Calu3 (cell line): ENCODE data around the gene CLASP1. TPM values are rescaled to one million over a fixed set of nuclear protein-coding genes. Genes with fewer than 3 reads are reported as not detected.
"Not testable (repeated sequence)": the region's sequence is repeated elsewhere in the genome, so short reads cannot be mapped to it uniquely, and the experiment has no call there.

Experiments used
- BruUV-seq: library from RNA; stranded (reverse); fragments of 400-500 nt; replicated peaks from 2 replicates; lab custom pipeline; 2021; lab: Mats Ljungman, UMichigan
- CTCF ChIA-PET: fragments of 300-600 bp; sonication (Branson Sonifier 250); formaldehyde crosslinking; loops from one replicate; lab custom pipeline; 2022; ENCODE audit warnings: antibody characterized with exemption; lab: Charles Lee
- DNase-seq: peaks from one replicate; pipeline ENCODE4 v3.0.0; 2022
- H3K27ac Mint-ChIP-seq: one replicate; pipeline ENCODE4 v1.8.0; 2022; ENCODE audit warnings: mixed read lengths; ENCODE audit not compliant: unreplicated experiment
- H3K27me3 Mint-ChIP-seq: one replicate; pipeline ENCODE4 v1.8.0; 2022; ENCODE audit warnings: mixed read lengths; ENCODE audit not compliant: unreplicated experiment
- H3K36me3 Mint-ChIP-seq: one replicate; pipeline ENCODE4 v1.8.0; 2022; ENCODE audit warnings: mild to moderate bottlenecking, moderate library complexity, mixed read lengths; ENCODE audit not compliant: insufficient read depth, unreplicated experiment
- H3K4me1 Mint-ChIP-seq: one replicate; pipeline ENCODE4 v1.8.0; 2022; ENCODE audit warnings: mild to moderate bottlenecking, low read depth, mixed read lengths; ENCODE audit not compliant: unreplicated experiment
- H3K4me3 Mint-ChIP-seq: one replicate; pipeline ENCODE4 v1.8.0; 2022; ENCODE audit warnings: mild to moderate bottlenecking, low read depth, moderate library complexity, mixed read lengths; ENCODE audit not compliant: unreplicated experiment
- H3K9me3 Mint-ChIP-seq: one replicate; pipeline ENCODE4 v1.8.0; 2022; ENCODE audit warnings: low read depth, mixed read lengths; ENCODE audit not compliant: unreplicated experiment
- intact Hi-C: fragments of 100-400 bp; cut with micrococcal nuclease; formaldehyde crosslinking; loops from one replicate; pipeline ENCODE4 v1.10.0; 2022; ENCODE audit not compliant: unreplicated experiment
- total RNA-seq: library from RNA; stranded (reverse); gene quantifications from 2 replicates; pipeline ENCODE4 v1.2.3, GENCODE V29; 2022
- TF ChIP-seq, protein P1 (sequence below): fragments of 200-600 bp; IDR thresholded peaks from one replicate; pipeline ENCODE4 v1.8.0; 2022; ENCODE audit warnings: antibody characterized with exemption; ENCODE audit not compliant: unreplicated experiment

Gene CLASP1
- total RNA-seq, 1 experiment from 2014 or later = 59.7 TPM

DNA sequence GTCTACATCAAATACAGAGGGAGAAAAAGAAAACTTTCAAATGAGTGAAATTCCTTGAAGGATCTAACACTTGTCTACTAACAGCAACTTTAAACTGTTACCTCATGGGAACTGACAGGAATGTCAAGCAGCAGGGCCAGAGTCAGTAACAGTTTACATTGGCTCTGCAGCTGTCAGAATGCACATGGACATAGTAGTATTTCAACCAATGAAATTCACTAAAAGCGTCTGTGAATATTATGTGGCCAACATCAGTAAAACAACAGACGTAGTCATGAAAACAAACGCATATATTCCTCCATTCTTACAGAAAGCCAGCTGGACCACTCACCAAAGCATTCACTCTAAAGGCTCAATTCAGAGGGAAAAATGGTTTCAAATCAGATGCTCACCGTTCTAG lies 197.9 kb downstream of the CLASP1 start:
- intact Hi-C loops = no loop called here
- no peak for DNase-seq
- Mint-ChIP-seq H3K27me3 (no peaks in the 10 kb centered on the region), H3K4me3 (no peak overlapping the region), H3K27ac (no peak overlapping the region), H3K4me1 (no peaks in the 10 kb centered on the region), H3K9me3 (no peaks in the 10 kb centered on the region), H3K36me3 (peaks cover 28% of the 10 kb centered on the region)
- CTCF ChIA-PET = no interaction called here
- TF ChIP-seq, protein P1, sequence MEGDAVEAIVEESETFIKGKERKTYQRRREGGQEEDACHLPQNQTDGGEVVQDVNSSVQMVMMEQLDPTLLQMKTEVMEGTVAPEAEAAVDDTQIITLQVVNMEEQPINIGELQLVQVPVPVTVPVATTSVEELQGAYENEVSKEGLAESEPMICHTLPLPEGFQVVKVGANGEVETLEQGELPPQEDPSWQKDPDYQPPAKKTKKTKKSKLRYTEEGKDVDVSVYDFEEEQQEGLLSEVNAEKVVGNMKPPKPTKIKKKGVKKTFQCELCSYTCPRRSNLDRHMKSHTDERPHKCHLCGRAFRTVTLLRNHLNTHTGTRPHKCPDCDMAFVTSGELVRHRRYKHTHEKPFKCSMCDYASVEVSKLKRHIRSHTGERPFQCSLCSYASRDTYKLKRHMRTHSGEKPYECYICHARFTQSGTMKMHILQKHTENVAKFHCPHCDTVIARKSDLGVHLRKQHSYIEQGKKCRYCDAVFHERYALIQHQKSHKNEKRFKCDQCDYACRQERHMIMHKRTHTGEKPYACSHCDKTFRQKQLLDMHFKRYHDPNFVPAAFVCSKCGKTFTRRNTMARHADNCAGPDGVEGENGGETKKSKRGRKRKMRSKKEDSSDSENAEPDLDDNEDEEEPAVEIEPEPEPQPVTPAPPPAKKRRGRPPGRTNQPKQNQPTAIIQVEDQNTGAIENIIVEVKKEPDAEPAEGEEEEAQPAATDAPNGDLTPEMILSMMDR = no peak
- BruUV-seq = no TSS peak

DNA sequence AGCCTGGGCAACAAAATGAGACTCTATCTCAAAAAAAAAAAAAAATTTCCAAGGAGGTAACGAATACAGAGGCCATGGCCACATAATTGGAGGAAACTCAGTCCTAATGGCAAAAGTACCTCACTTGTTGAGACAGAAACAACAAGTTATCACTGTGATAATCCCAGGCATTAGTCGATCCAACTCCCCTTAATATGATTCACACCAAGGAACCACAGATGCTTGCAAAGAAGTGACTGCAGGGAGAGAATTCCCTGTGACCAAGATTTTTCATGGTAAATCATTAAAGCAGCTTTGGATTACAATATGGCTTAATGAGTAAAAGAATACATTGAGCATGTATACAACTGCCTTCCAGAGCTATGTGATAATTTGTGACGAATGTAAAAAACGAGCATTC lies 199.0 kb downstream of the CLASP1 start:
- no TSS peak for BruUV-seq
- H3K4me1 Mint-ChIP-seq = no peaks in the 10 kb centered on the region
- no peaks in the 10 kb centered on the region for H3K27me3 Mint-ChIP-seq
- no peak overlapping the region for H3K4me3 Mint-ChIP-seq
- peaks cover 28% of the 10 kb centered on the region for H3K36me3 Mint-ChIP-seq
- H3K27ac Mint-ChIP-seq = no peak overlapping the region
- DNase-seq = no peak
- intact Hi-C loops = no loop called here
- CTCF ChIA-PET = no interaction called here
- no peaks in the 10 kb centered on the region for H3K9me3 Mint-ChIP-seq
- TF ChIP-seq, protein P1 = no peak

DNA sequence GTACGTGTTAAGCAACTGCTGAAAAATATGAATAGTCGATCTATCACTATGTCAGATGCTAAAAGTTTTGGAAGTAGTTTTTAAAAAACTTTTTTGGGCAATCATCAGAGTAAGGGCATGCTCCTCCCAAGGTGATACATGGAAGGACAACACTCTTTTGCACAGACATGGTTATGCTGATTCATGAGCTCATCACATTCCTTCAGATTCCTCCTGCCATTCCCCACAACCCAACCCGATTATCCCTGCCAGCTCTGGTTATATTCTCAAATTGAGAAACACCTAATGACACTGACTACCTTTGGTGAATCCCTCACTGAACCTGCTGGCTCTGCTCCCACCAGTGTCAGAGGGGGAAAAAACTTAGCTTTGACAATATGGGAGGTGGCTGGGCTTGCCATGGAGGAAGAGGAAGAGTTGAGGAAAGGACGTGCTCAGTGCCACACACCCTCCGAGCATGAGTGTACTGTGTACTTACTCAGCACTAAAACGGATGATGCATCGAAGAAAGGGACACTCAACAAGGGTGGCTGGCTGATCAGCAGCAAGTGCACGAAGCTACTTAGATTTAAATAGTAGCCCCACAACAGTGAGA lies 202.5 kb downstream of the CLASP1 start:
- CTCF ChIA-PET = interaction anchor here (0.7 kb wide), 1 partner anchor 9 kb away, joined by 3 read pairs; no protein-coding TSS in a partner anchor
- DNase-seq = no peak

DNA sequence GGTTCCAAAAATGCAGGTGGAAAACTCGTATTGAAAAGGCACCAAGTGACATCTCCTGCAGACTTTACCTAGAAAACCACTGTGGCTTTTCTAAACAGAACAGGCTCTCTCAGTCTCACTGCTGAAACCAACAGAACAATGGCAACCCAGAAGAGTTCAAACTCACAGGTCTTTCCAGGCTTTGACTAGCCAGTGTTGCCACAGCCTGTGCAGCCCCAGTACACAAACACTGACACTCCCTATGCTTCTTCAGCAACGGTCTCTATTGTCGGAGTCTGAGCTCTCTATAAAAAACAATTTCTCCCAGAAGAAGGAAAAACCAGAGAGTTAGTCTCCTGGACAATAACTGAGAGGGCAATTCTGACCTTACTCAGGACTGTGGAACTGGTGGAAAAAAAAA lies 206.4 kb downstream of the CLASP1 start:
- no peaks in the 10 kb centered on the region for H3K4me1 Mint-ChIP-seq
- no peak for DNase-seq
- intact Hi-C loops = no loop called here
- no peaks in the 10 kb centered on the region for H3K27me3 Mint-ChIP-seq
- no peak overlapping the region for H3K4me3 Mint-ChIP-seq
- BruUV-seq = no TSS peak
- no peaks in the 10 kb centered on the region for H3K9me3 Mint-ChIP-seq
- CTCF ChIA-PET = no interaction called here
- TF ChIP-seq, protein P1 = no peak
- peaks cover 30% of the 10 kb centered on the region for H3K36me3 Mint-ChIP-seq
- no peak overlapping the region for H3K27ac Mint-ChIP-seq

More for the DNA sequence above, 202.5 kb downstream of the CLASP1 start:
- TF ChIP-seq, protein P1 = no peak
- BruUV-seq = no TSS peak
- H3K27me3 Mint-ChIP-seq = no peaks in the 10 kb centered on the region
- no peak overlapping the region for H3K27ac Mint-ChIP-seq
- no peak overlapping the region for H3K4me3 Mint-ChIP-seq
- no peaks in the 10 kb centered on the region for H3K4me1 Mint-ChIP-seq
- intact Hi-C loops = no loop called here
- no peaks in the 10 kb centered on the region for H3K9me3 Mint-ChIP-seq
- H3K36me3 Mint-ChIP-seq = peaks cover 28% of the 10 kb centered on the region

DNA sequence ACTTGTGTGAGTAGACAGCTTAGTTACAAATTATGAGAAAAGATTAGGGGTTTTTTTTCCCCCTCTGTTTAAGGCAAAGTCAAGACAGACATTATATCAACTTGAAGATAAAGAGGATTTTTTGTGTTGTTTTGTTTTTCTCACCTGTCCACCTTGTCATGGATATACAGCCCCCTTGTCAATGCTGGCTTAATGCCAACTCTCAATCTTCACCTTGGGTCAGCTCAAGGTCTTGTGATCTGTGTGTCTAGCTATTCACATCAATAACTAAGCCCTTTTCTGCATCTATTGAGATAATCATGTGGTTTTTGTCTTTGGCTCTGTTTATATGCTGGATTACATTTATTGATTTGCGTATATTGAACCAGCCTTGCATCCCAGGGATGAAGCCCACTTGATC lies 211.0 kb downstream of the CLASP1 start:
- CTCF ChIA-PET, H3K4me1 Mint-ChIP-seq: not testable (repeated sequence)
- peaks cover 26% of the 10 kb centered on the region for H3K36me3 Mint-ChIP-seq

More for the DNA sequence above, 211.0 kb downstream of the CLASP1 start:
- H3K27me3 Mint-ChIP-seq, intact Hi-C loops, DNase-seq, BruUV-seq, H3K9me3 Mint-ChIP-seq, H3K27ac Mint-ChIP-seq, H3K4me3 Mint-ChIP-seq: not testable (repeated sequence)
